Left lung (tissue), 10 donors: ENCODE data around the gene PPP1R15A. TPM values are rescaled to one million over a fixed set of nuclear protein-coding genes. Genes with fewer than 3 reads are reported as not detected.
"Not testable (repeated sequence)": the region's sequence is repeated elsewhere in the genome, so short reads cannot be mapped to it uniquely, and the experiment has no call there.

Source experiments
- ATAC-seq: fragments of 200-7000 bp; cut with Tn5 transposase; one replicate; pipeline ENCODE4 v1.9.1; 2020; ENCODE audit warnings: moderate library complexity
- DNase-seq, 4 donors: peaks; one replicate each; pipeline ENCODE4 v3.0.0-alpha.2; 2013 to 2020
- H3K27ac ChIP-seq, 2 donors: fragments of 200-600 bp; sonication (generic) in 1 of 2; one replicate each; pipeline versions ENCODE4 v1.5.0 to v1.8.0; 2020 to 2021
- H3K27me3 ChIP-seq, 2 donors: fragments of 200-600 bp; sonication (generic) in 1 of 2; one replicate each; pipeline versions ENCODE4 v1.5.0 to v1.8.0; 2020 to 2021
- H3K36me3 ChIP-seq, 2 donors: fragments of 200-600 bp; sonication (generic) in 1 of 2; one replicate each; pipeline versions ENCODE4 v1.5.0 to v1.8.0; 2020 to 2021
- H3K4me1 ChIP-seq, 2 donors: fragments of 200-600 bp; one replicate each; pipeline ENCODE4 v1.8.0; 2021
- H3K4me3 ChIP-seq, 2 donors: fragments of 200-600 bp; sonication (generic) in 1 of 2; one replicate each; pipeline versions ENCODE4 v1.5.0 to v1.8.0; 2020 to 2021; ENCODE audit warnings: mild to moderate bottlenecking in 1 of 2
- H3K9me3 ChIP-seq, 2 donors: fragments of 200-600 bp; sonication (generic) in 1 of 2; one replicate each; pipeline versions ENCODE4 v1.5.0 to v1.8.0; 2020 to 2021
- intact Hi-C, 2 donors: fragments of 100-400 bp; cut with DNase I; formaldehyde crosslinking; loops; one replicate each; pipeline versions ENCODE4 v1.11.2 to v1.14.2; 2022
- polyA plus RNA-seq, 6 donors: library from polyadenylated mRNA; unstranded; fragments of 120-200 nt; gene quantifications; one replicate each; pipeline ENCODE4 v1.2.1, GENCODE V29; 2013; ENCODE audit not compliant: insufficient read length in 6 of 6
- total RNA-seq, 2 donors: library from RNA; stranded (reverse); fragmentation: NEBNext Ultra II Directional; extraction: Animal tissue kit (Norgen Biotek cat#: 25700); gene quantifications; one replicate each; pipeline ENCODE4 v1.2.1, GENCODE V29; 2021
- TF ChIP-seq, protein P1 (sequence below), 2 donors: fragments of 200-600 bp; sonication (generic) in 1 of 2; IDR thresholded peaks; one replicate each; pipeline versions ENCODE4 v1.5.0 to v1.8.0; 2021; ENCODE audit warnings: antibody characterized with exemption in 2 of 2
- donor health status: DM: no; HTN: yes; CAD: no.
- donor health status: DM: no; HTN: no; CAD: no.

PPP1R15A gene
- total and polyA plus RNA-seq, 8 donors = 36.3 to 110 (median 67.6) TPM

DNA sequence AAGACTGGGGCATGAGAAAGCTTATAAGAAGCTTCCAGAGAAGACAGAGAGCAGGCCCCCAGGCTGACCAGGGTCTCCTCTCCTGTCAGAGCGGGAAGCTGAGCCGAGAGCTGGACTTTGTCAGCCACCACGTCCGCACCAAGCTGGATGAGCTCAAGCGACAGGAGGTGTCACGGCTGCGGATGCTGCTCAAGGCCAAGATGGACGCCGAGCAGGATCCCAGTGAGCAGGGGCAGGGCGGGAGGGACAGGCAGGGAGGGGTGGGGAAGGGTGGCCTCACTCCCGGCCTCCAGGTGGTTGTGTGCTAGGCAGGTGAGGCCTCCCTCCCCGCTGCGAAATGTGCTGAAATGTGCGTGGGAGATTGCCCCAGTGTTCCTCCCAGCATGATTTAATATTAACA, 33.4 kb downstream of the PPP1R15A start:
- Histone ChIP-seq H3K27ac (peak overlapping the region in 1 of 2 donors; percentile 33), H3K9me3 (no peaks in the 10 kb centered on the region), H3K27me3 (no peaks in the 10 kb centered on the region), H3K36me3 (peaks cover 0 to 65% of the 10 kb centered on the region in 2 donors), H3K4me1 (peaks cover 10 to 50% of the 10 kb centered on the region in 2 donors), H3K4me3 (no peak overlapping the region)
- TF ChIP-seq, protein P1, sequence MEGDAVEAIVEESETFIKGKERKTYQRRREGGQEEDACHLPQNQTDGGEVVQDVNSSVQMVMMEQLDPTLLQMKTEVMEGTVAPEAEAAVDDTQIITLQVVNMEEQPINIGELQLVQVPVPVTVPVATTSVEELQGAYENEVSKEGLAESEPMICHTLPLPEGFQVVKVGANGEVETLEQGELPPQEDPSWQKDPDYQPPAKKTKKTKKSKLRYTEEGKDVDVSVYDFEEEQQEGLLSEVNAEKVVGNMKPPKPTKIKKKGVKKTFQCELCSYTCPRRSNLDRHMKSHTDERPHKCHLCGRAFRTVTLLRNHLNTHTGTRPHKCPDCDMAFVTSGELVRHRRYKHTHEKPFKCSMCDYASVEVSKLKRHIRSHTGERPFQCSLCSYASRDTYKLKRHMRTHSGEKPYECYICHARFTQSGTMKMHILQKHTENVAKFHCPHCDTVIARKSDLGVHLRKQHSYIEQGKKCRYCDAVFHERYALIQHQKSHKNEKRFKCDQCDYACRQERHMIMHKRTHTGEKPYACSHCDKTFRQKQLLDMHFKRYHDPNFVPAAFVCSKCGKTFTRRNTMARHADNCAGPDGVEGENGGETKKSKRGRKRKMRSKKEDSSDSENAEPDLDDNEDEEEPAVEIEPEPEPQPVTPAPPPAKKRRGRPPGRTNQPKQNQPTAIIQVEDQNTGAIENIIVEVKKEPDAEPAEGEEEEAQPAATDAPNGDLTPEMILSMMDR (IDR thresholded peaks at IDR 0.05) = no peak
- no peak for DNase-seq
- intact Hi-C loops = no loop called here
- ATAC-seq = no peak

GRCh38 chr19:48906324-48906723, 34.1 kb downstream of the PPP1R15A start:
- ATAC-seq (no peak), DNase-seq (no peak)
- TF ChIP-seq, protein P1 (IDR thresholded peaks at IDR 0.05) = no peak
- intact Hi-C loops = no loop called here
- H3K27me3 ChIP-seq = no peaks in the 10 kb centered on the region
- H3K9me3 ChIP-seq = no peaks in the 10 kb centered on the region
- peaks cover 0 to 72% of the 10 kb centered on the region in 2 donors for H3K36me3 ChIP-seq
- no peak overlapping the region for H3K27ac ChIP-seq
- H3K4me1 ChIP-seq = peaks cover 6 to 43% of the 10 kb centered on the region in 2 donors
- no peak overlapping the region for H3K4me3 ChIP-seq

GRCh38 chr19:48907671-48908070, 35.5 kb downstream of the PPP1R15A start:
- Histone ChIP-seq H3K9me3 (no peaks in the 10 kb centered on the region), H3K4me3 (no peak overlapping the region), H3K27me3 (no peaks in the 10 kb centered on the region), H3K27ac (peak overlapping the region; percentile 7 to 60), H3K36me3 (peaks cover 0 to 85% of the 10 kb centered on the region in 2 donors), H3K4me1 (peaks cover 0 to 30% of the 10 kb centered on the region in 2 donors)
- intact Hi-C loops = no loop called here
- TF ChIP-seq, protein P1 (IDR thresholded peaks at IDR 0.05) = no peak
- DNase-seq (peak in 1 of 4 donors; percentile 83), ATAC-seq (peak; percentile 68)

DNA sequence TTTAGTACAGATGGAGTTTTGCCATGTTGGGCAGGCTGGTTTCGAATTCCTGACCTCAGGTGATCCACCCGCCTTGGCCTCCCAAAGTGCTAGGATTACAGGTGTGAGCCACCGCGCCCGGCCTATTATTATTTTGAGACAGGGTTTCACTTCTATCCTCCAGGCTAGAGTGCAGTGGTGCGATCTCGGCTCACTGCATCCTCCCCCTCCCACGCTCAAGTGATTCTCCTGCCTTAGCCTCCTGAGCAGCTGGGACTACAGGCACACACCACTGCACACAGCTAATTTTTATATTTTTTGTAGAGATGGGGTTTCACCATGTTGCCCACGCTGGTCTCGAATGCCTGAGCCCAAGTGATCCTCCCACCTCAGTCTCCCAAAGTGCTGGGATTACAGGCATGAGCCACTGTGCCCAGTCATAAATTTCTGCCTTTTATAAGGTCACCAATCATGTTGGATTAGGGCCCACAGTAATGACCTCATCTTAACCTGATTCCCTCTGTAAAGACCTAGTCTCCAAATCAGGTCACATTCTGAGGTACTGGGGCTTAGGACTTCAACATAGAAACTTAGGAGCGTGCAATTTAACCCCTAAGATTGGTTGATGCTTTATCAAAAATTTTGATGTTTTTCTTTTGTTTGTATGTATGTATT, 37.3 kb downstream of the PPP1R15A start:
- Histone ChIP-seq H3K27ac (peak overlapping the region; percentile 35 to 67), H3K36me3 (peaks cover 0 to 98% of the 10 kb centered on the region in 2 donors), H3K4me1 (peaks cover 0 to 25% of the 10 kb centered on the region in 2 donors)
- H3K9me3 ChIP-seq, DNase-seq, intact Hi-C loops, H3K4me3 ChIP-seq, ATAC-seq, H3K27me3 ChIP-seq: not testable (repeated sequence)

DNA sequence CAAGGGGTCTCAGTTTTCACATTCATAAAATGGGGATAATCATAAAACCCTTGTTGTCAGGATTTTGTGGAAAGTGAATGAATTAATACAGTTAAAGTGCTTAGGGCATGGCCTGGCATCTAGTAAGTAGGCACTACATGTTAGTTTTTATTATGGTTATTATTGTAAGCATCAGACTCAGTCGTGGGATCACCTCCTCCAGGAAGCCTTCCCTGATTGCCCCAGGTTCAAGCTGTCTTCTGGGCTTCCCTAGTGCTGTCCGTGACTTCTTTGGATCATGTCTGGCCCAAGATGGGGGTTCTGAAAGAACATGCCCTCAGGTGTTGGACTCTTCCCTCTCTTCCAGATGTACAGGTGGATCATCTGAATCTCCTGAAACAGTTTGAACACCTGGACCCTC, 38.6 kb downstream of the PPP1R15A start:
- Histone ChIP-seq H3K4me3 (no peak overlapping the region), H3K36me3 (peaks cover 0 to 98% of the 10 kb centered on the region in 2 donors), H3K27me3 (no peaks in the 10 kb centered on the region), H3K9me3 (no peaks in the 10 kb centered on the region), H3K4me1 (peaks cover 0 to 19% of the 10 kb centered on the region in 2 donors), H3K27ac (no peak overlapping the region)
- no peak for DNase-seq
- no peak for ATAC-seq
- intact Hi-C loops = no loop called here
- TF ChIP-seq, protein P1 (IDR thresholded peaks at IDR 0.05) = no peak
